OCI-LY1 (cell line): ENCODE results near the gene ZNF710.

Experiments
- H2AFZ ChIP-seq: fragments of 200-600 bp; sonication (generic), shearing (Covaris generic); 2 replicates; pipeline ENCODE4 v1.6.0; 2014; ENCODE audit warnings: antibody characterized with exemption, mild to moderate bottlenecking, low read length
- H3F3A ChIP-seq: fragments of 200-600 bp; sonication (generic), shearing (Covaris generic); 2 replicates; pipeline ENCODE4 v1.6.0; 2014; ENCODE audit warnings: mild to moderate bottlenecking, antibody characterized with exemption, low read length, moderate library complexity; ENCODE audit not compliant: insufficient read depth
- H3K27ac ChIP-seq: fragments of 200-600 bp; sonication (generic); 2 replicates; pipeline ENCODE4 v1.5.1; 2014; ENCODE audit warnings: low read length, mixed run types, mild to moderate bottlenecking, low read depth; ENCODE audit not compliant: poor library complexity, severe bottlenecking
- H3K27me3 ChIP-seq: fragments of 200-600 bp; sonication (generic); 2 replicates; pipeline ENCODE4 v1.6.0; 2014; ENCODE audit warnings: antibody characterized with exemption, mild to moderate bottlenecking, low read length, moderate library complexity; ENCODE audit not compliant: insufficient read depth
- H3K36me3 ChIP-seq: fragments of 200-600 bp; sonication (generic); 2 replicates; pipeline ENCODE4 v1.6.1; 2014; ENCODE audit warnings: mild to moderate bottlenecking, antibody characterized with exemption, low read length, moderate library complexity, mixed read lengths; ENCODE audit not compliant: insufficient read depth
- H3K4me1 ChIP-seq: fragments of 200-600 bp; sonication (generic); 2 replicates; pipeline ENCODE4 v1.5.1; 2014; ENCODE audit warnings: mild to moderate bottlenecking, low read length, moderate library complexity; ENCODE audit not compliant: insufficient read depth, severe bottlenecking
- H3K4me2 ChIP-seq: fragments of 200-600 bp; sonication (generic), shearing (Covaris generic); 2 replicates; pipeline ENCODE4 v1.6.1; 2014; ENCODE audit warnings: low read length
- H3K4me3 ChIP-seq: fragments of 200-600 bp; sonication (generic); 2 replicates; pipeline ENCODE4 v1.5.1; 2014; ENCODE audit warnings: low read length, low read depth, mild to moderate bottlenecking, mixed read lengths; ENCODE audit not compliant: poor library complexity, severe bottlenecking
- H3K79me2 ChIP-seq: fragments of 200-600 bp; shearing (Covaris generic); 2 replicates; pipeline ENCODE4 v1.6.1; 2016; ENCODE audit warnings: mixed run types, low read length, mixed read lengths; ENCODE audit not compliant: insufficient read depth
- H3K9ac ChIP-seq: fragments of 200-600 bp; sonication (generic), shearing (Covaris generic); 2 replicates; pipeline ENCODE4 v1.6.1; 2014; ENCODE audit warnings: mild to moderate bottlenecking, low read length, mixed read lengths
- H3K9me2 ChIP-seq: fragments of 200-600 bp; sonication (generic), shearing (Covaris generic); 2 replicates; pipeline ENCODE4 v1.6.1; 2014; ENCODE audit warnings: low read depth, mild to moderate bottlenecking, low read length, mixed read lengths
- H3K9me3 ChIP-seq: fragments of 200-600 bp; shearing (Covaris generic); 2 replicates; pipeline ENCODE4 v1.6.1; 2014; ENCODE audit warnings: low read length, mixed read lengths
- H4K20me1 ChIP-seq: fragments of 200-600 bp; sonication (generic), shearing (Covaris generic); 2 replicates; pipeline ENCODE4 v1.6.0; 2016; ENCODE audit warnings: mild to moderate bottlenecking, low read length; ENCODE audit not compliant: insufficient read depth
- EZH2 ChIP-seq: fragments of 200-600 bp; sonication (generic), shearing (Covaris generic); IDR thresholded peaks from 2 replicates; pipeline ENCODE4 v1.8.0; 2017; ENCODE audit warnings: borderline replicate concordance, mixed run types, mild to moderate bottlenecking, antibody characterized with exemption, low read length, moderate library complexity, mixed read lengths
- TF ChIP-seq, protein P1 (sequence below): fragments of 200-600 bp; sonication (generic), shearing (Covaris generic); IDR thresholded peaks from 2 replicates; pipeline ENCODE4 v1.5.1; 2017; ENCODE audit warnings: mild to moderate bottlenecking, antibody characterized with exemption, low read length, moderate library complexity, mixed read lengths

ZNF710 gene

DNA sequence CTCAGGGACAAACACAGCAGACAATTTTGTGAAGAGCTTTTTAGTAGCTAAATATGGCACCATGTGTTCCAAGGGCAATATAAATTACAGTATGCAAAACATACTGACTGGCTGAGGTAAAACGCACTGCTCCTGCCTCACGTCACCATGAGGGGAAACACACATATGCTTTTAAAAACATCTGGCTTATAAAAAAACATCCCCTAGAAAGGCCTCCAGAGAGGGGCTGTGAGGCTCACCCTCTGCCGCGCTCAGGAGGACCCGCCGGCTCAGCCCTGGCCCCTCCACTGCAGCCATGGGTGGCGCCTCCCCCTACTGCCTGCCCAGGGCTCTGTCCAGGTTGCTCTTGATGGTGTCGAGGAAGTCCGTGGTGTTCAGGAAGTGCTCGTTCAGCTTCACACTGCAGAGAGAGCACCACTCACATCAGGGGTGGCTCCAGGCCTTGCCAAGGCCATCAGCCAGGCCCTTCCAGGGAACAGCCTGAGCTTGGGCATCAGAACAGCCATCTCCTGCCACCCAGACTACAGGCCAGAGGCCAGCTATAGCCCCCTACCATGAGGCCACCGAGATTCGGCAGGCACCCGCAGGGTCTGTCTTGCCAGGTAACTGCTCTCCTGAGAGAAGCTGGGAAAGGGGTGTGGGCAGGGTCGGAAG lies 83.0 kb downstream of the ZNF710 start:
- Histone ChIP-seq H3K4me1 (peaks cover 17% of the 10 kb centered on the region), H3K9me2 (no peaks in the 10 kb centered on the region), H4K20me1 (no peaks in the 10 kb centered on the region), H3K4me3 (no peak overlapping the region), H3K9ac (no peak overlapping the region), H3K27me3 (no peaks in the 10 kb centered on the region), H3K36me3 (peaks cover 40% of the 10 kb centered on the region), H3K79me2 (no peaks in the 10 kb centered on the region), H2AFZ (no peak overlapping the region), H3F3A (no peaks in the 10 kb centered on the region), H3K27ac (peak overlapping the region; percentile 70), H3K9me3 (no peaks in the 10 kb centered on the region), H3K4me2 (no peak overlapping the region; the same call in 1 of the 2 replicates)
- TF ChIP-seq, protein P1, sequence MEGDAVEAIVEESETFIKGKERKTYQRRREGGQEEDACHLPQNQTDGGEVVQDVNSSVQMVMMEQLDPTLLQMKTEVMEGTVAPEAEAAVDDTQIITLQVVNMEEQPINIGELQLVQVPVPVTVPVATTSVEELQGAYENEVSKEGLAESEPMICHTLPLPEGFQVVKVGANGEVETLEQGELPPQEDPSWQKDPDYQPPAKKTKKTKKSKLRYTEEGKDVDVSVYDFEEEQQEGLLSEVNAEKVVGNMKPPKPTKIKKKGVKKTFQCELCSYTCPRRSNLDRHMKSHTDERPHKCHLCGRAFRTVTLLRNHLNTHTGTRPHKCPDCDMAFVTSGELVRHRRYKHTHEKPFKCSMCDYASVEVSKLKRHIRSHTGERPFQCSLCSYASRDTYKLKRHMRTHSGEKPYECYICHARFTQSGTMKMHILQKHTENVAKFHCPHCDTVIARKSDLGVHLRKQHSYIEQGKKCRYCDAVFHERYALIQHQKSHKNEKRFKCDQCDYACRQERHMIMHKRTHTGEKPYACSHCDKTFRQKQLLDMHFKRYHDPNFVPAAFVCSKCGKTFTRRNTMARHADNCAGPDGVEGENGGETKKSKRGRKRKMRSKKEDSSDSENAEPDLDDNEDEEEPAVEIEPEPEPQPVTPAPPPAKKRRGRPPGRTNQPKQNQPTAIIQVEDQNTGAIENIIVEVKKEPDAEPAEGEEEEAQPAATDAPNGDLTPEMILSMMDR: no peak
- no peak for TF ChIP-seq EZH2

DNA sequence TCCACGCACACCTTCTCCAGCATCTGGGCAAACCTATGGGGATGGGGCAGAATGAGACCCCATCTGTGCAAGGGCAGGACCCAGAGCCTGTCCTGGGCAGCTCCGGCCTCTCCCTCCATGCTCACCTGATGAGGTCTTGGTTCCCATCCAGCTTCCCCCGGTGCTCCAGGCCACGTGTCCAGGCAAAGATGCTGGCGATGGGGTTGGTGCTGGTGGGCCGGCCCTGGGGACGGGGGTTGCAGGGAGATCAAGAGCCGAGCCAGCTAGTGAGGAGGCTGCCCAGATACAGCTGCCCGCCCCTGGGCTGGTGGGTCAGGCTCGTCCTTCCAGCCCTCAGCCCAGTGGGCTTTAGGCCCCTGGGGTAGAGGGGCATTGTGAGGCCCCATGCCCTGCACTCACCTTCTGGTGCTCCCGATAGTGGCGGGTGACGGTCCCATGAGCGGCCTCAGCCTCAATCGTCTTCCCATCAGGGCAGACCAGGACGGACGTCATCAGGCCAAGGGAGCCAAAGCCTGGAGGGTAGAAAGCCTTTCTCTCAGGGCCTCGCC lies 83.8 kb downstream of the ZNF710 start:
- H3K27ac ChIP-seq: no peak overlapping the region
- H3K4me1 ChIP-seq: peaks cover 17% of the 10 kb centered on the region
- H3K36me3 ChIP-seq: peaks cover 41% of the 10 kb centered on the region
- no peak overlapping the region for H3K4me2 ChIP-seq
- H3K9me2 ChIP-seq: no peaks in the 10 kb centered on the region
- no peak overlapping the region for H3K9ac ChIP-seq
- H3K79me2 ChIP-seq: no peaks in the 10 kb centered on the region
- H3K4me3 ChIP-seq: no peak overlapping the region
- H3K9me3 ChIP-seq: no peaks in the 10 kb centered on the region
- no peak overlapping the region for H2AFZ ChIP-seq
- H4K20me1 ChIP-seq: no peaks in the 10 kb centered on the region
- TF ChIP-seq, protein P1: no peak
- TF ChIP-seq EZH2: no peak
- H3K27me3 ChIP-seq: no peaks in the 10 kb centered on the region
- H3F3A ChIP-seq: no peaks in the 10 kb centered on the region

GRCh38 chr15:90085565-90085964 lies 84.4 kb downstream of the ZNF710 start:
- Histone ChIP-seq H3K9me2 (no peaks in the 10 kb centered on the region), H3K9ac (no peak overlapping the region), H3K27me3 (no peaks in the 10 kb centered on the region), H3K9me3 (no peaks in the 10 kb centered on the region), H2AFZ (no peak overlapping the region), H3K4me3 (no peak overlapping the region), H3K27ac (no peak overlapping the region), H3F3A (no peaks in the 10 kb centered on the region), H3K4me2 (no peak overlapping the region), H3K36me3 (peaks cover 35% of the 10 kb centered on the region; the same call in 1 of the 2 replicates), H3K79me2 (no peaks in the 10 kb centered on the region), H3K4me1 (peaks cover 17% of the 10 kb centered on the region), H4K20me1 (no peaks in the 10 kb centered on the region)
- no peak for TF ChIP-seq EZH2
- TF ChIP-seq, protein P1: no peak
